ENCODE results near the gene FBXL13. TPM values are rescaled to one million over a fixed set of nuclear protein-coding genes. Genes with fewer than 3 reads are reported as not detected.
"Not testable (repeated sequence)": the region's sequence is repeated elsewhere in the genome, so short reads cannot be mapped to it uniquely, and the experiment has no call there.

FBXL13 gene
- polyA plus RNA-seq, 1 of the 3 experiments (the other 2 are of a cell fraction), result 1.1 TPM

- TF ChIP-seq REST (IDR thresholded peaks at IDR 0.05; ENCODE audit: low read depth, low read length), result no peak
- TF ChIP-seq IRF3 (IDR thresholded peaks at IDR 0.05; ENCODE audit: low read depth, low read length), result no peak
- TF ChIP-seq GABPA (IDR thresholded peaks at IDR 0.05; ENCODE audit: low read depth), result no peak
- peak; percentile 49; the same call in 1 of the 2 replicates for TF ChIP-seq TCF12 (IDR thresholded peaks at IDR 0.05)
- no peak for TF ChIP-seq MEF2A (IDR thresholded peaks at IDR 0.05; ENCODE audit: borderline replicate concordance, low read depth)
- TF ChIP-seq CHD2 (IDR thresholded peaks at IDR 0.05; ENCODE audit: low read length, partially characterized antibody), result no peak
- no peak for TF ChIP-seq ZBTB33 (IDR thresholded peaks at IDR 0.05; ENCODE audit: borderline replicate concordance, low read depth)
- peak; percentile 29 for TF ChIP-seq JUND (IDR thresholded peaks at IDR 0.05)
- TF ChIP-seq TAF1 (IDR thresholded peaks at IDR 0.05; ENCODE audit: borderline replicate concordance, low read depth, low read length), result no peak
- TF ChIP-seq ELF1 (IDR thresholded peaks at IDR 0.05), result peak; percentile 82
- no peak for TF ChIP-seq EZH2phosphoT487 (IDR thresholded peaks at IDR 0.05; ENCODE audit: borderline replicate concordance, low read depth)
- peak; percentile 66; the same call in 1 of the 2 replicates for TF ChIP-seq FOSL2 (IDR thresholded peaks at IDR 0.05; ENCODE audit: borderline replicate concordance, low read depth)
- no peak for TF ChIP-seq FOXM1 (IDR thresholded peaks at IDR 0.05; ENCODE audit: low read depth)
- TF ChIP-seq TEAD4 (IDR thresholded peaks at IDR 0.05; ENCODE audit: borderline replicate concordance, insufficient read depth), result no peak
- TF ChIP-seq YY1 (IDR thresholded peaks at IDR 0.05; ENCODE audit: low read depth), result no peak; the same call in 1 of the 2 replicates
- no peak for TF ChIP-seq POLR2AphosphoS5 (IDR thresholded peaks at IDR 0.05; ENCODE audit: low read depth, low read length)
- no peak for TF ChIP-seq NRF1 (IDR thresholded peaks at IDR 0.05; ENCODE audit: low read depth, low read length)
- no peak for TF ChIP-seq RFX5 (IDR thresholded peaks at IDR 0.05; ENCODE audit: low read length)
- no peak for TF ChIP-seq CTCF (IDR thresholded peaks at IDR 0.05)
- no peak for TF ChIP-seq USF2 (IDR thresholded peaks at IDR 0.05; ENCODE audit: borderline replicate concordance, low read depth, low read length)
Observed at GRCh38 chr7:102978284-102978683, 96.3 kb downstream of the FBXL13 start (continued).

GRCh38 chr7:102977586-102977985, 97.0 kb downstream of the FBXL13 start:
- 92% methylated on average over 4 of the region's 4 CpGs for WGBS (ENCODE audit: low lambda C conversion rate)
- CTCF ChIA-PET, result not testable (repeated sequence)

More at GRCh38 chr7:102977586-102977985, 97.0 kb downstream of the FBXL13 start:
- H3K4me3 ChIP-seq (ENCODE audit: low read depth in 2 of 2, low read length in 1 of 2); H3F3A ChIP-seq (replicated peaks; ENCODE audit: insufficient read depth); H3K4me2 ChIP-seq; H3K36me3 ChIP-seq (replicated peaks in 1 of 2; ENCODE audit: control insufficient read depth in 1 of 2, insufficient read depth in 2 of 2, low read length in 1 of 2); DNase-seq; H3K9me3 ChIP-seq; H3K9me2 ChIP-seq; H3K4me1 ChIP-seq (ENCODE audit: control insufficient read depth in 1 of 2, insufficient read depth in 2 of 2, low read depth in 1 of 2, low read length in 1 of 2); H3K27me3 ChIP-seq (ENCODE audit: insufficient read depth); H3K9ac ChIP-seq; H2AFZ ChIP-seq (ENCODE audit: low read depth); H3K79me2 ChIP-seq (ENCODE audit: insufficient read depth); POLR2A ChIA-PET; H4K20me1 ChIP-seq (ENCODE audit: insufficient read depth): not testable (repeated sequence)
- H3K27ac ChIP-seq (ENCODE audit: low read depth in 2 of 2, low read length in 1 of 2), result peak overlapping the region in 1 of 2 experiments; percentile 65; a peak in 2 of 4 replicates
